NCI-H1092 (cell line): ENCODE data around the gene NELFE.
"Not testable (repeated sequence)": the region's sequence is repeated elsewhere in the genome, so short reads cannot be mapped to it uniquely, and the experiment has no call there.

Experiments used
- DNase-seq: peaks from one replicate; lab custom pipeline; 2025; lab: John Stamatoyannopoulos, UW

NELFE gene

GRCh38 chr6:31948753-31949413 is 9.9 kb downstream of the NELFE start:
- DNase-seq: no peak

- DNase-seq: no peak
These were observed 10.5 kb downstream of the NELFE start for GRCh38 chr6:31948306-31948705.

- no peak for DNase-seq
These were observed 10.9 kb downstream of the NELFE start for GRCh38 chr6:31947864-31948263.

- DNase-seq: no peak
These were observed 11.6 kb downstream of the NELFE start for GRCh38 chr6:31947070-31947675.

GRCh38 chr6:31946370-31946885 is 12.3 kb downstream of the NELFE start:
- DNase-seq: no peak

- no peak for DNase-seq
These were observed 13.0 kb downstream of the NELFE start, which contains the start of gene CFB for GRCh38 chr6:31945507-31946369. TSS of gene CFB (plus strand) at chr6:31946095. CDS start at chr6:31946222, 127 bp downstream.

- no peak for DNase-seq
These were observed 13.6 kb downstream of the NELFE start for GRCh38 chr6:31945154-31945506.

GRCh38 chr6:31943742-31944141 is 15.0 kb downstream of the NELFE start:
- no peak for DNase-seq

GRCh38 chr6:31940256-31940664 is 18.5 kb downstream of the NELFE start:
- DNase-seq: no peak

GRCh38 chr6:31935823-31936222 is 22.9 kb downstream of the NELFE start:
- DNase-seq: no peak

- no peak for DNase-seq
These were observed 23.8 kb downstream of the NELFE start for GRCh38 chr6:31935021-31935420.

- no peak for DNase-seq
These were observed 25.2 kb downstream of the NELFE start for GRCh38 chr6:31933537-31933936.

GRCh38 chr6:31932137-31932536 is 26.6 kb downstream of the NELFE start:
- not testable (repeated sequence) for DNase-seq

GRCh38 chr6:31930962-31931361 is 27.8 kb downstream of the NELFE start:
- DNase-seq: no peak

- DNase-seq: no peak
These were observed 30.2 kb downstream of the NELFE start for GRCh38 chr6:31928672-31928939.

GRCh38 chr6:31927863-31928671 is 30.7 kb downstream of the NELFE start:
- DNase-seq: no peak

GRCh38 chr6:31927242-31927862 is 31.4 kb downstream of the NELFE start, which contains the start of gene C2:
TSS of gene C2 (plus strand) at chr6:31927717. CDS start at chr6:31927753, 36 bp downstream.
- no peak for DNase-seq

GRCh38 chr6:31922942-31923341 is 35.8 kb downstream of the NELFE start:
- no peak for DNase-seq

- no peak for DNase-seq
These were observed 38.0 kb downstream of the NELFE start for GRCh38 chr6:31920811-31921210.

GRCh38 chr6:31919624-31920303 is 39.0 kb downstream of the NELFE start:
- DNase-seq: no peak
